ENCODE results near the gene FCHO1.

Gene FCHO1

DNA sequence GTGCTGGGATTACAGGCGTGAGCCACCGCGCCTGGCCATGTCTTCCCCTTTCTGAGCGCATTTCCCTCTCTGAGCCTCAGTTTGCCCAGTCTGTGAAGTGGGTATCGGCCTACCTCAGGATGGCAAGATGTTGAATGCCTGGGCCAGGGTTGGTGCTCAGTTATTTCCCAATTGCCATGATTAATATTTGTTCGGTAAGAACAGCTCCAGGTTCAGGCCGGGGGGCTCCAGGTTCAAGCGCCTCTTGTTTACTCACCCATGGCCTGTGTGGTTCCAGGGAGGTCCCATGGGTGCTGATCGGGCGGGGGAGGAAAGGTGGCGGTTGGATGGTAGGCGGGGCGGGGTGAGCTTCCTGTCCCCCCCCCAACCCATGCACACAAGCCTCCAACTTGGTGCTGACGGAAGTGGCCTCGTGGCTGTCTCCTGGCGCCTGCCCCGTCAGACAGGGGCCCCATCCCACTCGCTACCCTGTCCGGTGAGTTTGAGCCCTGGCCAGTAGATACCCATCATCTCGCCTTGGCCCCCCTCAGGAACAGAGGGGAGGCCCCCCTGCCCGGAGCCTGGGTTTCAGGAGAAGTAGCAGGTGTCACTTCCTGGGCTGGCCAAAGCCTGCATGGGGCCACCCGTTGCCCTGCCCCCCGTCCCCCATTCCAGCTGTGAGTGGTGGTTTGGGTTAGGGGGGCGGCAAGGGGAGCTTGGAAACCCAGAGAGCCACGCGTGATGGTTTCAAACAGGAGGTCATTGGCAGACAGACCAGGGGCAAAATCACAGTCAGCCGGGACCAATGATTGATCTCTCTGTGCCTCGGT lies at the start of gene FCHO1:
Gene FCHO1, plus strand, starts transcription at position 375 of the 809 bp plus-strand sequence. CDS start 3,688 bp downstream, outside the sequence.
- DNase-seq (ENCODE audit: low spot score) = no peak

DNA sequence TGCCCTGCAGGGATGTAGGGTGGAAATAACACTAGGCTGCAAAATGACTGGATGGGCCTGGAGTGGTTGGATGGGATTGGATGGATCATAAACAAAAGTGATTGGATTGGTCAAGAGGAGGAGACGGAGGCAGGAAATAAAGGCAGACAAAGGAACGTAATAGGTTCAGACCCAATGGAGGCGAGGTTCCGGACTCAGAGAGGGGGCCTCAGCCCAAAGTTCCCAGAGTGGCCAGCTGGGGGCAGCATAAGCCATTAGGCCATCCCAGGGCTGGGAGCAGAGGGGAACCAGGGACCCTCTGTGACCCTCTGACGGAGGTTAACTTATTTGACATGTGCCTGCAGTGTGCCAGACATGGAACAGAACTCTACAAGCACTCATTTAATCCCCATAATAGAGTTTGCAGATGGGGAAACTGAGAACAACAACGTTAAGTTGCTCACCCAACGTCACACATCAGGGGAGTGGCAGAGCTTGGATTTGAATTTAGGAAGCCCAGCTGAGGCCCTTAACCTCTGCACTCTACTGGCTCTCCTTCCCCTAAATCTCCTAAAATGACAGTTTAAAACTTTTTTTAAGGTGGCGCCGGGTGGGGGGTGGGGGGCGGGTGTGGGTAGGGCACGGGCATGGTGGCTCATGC lies 47.3 kb upstream of the FCHO1 start:
- peak; percentile 49 for DNase-seq (ENCODE audit: low spot score)

DNA sequence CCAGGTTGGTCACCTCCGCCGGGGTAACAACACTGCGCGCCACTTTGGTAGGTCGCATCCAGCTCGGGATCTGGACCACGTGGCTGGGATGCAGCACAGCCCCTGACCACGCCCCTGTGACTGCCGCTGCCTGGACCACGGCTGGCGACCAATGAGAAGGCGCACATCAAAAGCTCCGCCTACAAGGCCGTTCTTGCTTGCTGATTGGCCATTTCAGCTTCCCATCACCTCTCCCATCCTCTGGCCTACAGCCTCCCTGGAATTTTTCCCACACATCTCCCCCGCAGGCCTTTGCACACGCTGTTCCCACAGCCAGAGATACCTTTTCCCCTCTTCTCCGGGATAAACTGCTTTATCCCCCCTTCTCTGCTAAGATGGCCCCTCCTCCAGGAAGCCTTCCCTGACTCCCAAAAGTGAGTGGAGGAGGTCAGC lies 44.5 kb upstream of the FCHO1 start:
- DNase-seq (ENCODE audit: low spot score) = peak; percentile 64

- no peak for DNase-seq (ENCODE audit: low spot score)
These were observed 39.4 kb upstream of the FCHO1 start for GRCh38 chr19:17711851-17712250.

DNA sequence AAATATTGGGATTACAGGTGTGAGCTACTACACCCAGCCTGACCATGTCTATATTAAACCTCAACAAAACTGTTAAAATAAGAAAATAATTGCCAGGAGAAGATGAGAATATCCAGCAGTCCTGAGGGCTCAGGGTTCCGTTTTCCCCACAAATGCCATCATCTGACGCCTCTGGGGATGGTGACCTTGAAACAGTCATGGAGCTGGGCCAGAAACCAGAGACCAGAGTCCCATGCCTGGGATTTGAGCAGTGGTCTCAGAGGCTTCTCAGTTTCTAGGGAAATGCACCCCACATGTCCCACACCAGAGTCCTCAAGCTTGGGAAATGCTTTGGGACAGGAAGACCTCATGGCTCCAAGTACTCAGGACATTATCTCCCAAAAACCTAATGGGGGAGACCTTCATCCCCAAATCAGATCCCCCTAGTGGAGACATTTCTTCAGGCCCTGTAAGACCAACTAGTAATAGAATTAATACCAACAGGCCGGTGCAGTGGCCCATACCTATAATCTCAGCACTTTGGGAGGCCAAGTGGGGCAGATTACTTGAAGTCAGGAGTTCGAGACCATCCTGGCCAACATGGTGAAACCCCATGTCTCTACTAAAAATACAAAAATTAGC lies 34.9 kb upstream of the FCHO1 start:
- no peak for DNase-seq (ENCODE audit: low spot score)

- no peak for DNase-seq (ENCODE audit: low spot score)
These were observed 32.7 kb upstream of the FCHO1 start for GRCh38 chr19:17718550-17718946.

- DNase-seq (ENCODE audit: low spot score) = peak; percentile 78
These were observed 32.1 kb upstream of the FCHO1 start, which contains the start of gene MAP1S for GRCh38 chr19:17718947-17719711. MAP1S (plus strand) TSS chr19:17719480; CDS start chr19:17719503, 23 bp downstream.

DNA sequence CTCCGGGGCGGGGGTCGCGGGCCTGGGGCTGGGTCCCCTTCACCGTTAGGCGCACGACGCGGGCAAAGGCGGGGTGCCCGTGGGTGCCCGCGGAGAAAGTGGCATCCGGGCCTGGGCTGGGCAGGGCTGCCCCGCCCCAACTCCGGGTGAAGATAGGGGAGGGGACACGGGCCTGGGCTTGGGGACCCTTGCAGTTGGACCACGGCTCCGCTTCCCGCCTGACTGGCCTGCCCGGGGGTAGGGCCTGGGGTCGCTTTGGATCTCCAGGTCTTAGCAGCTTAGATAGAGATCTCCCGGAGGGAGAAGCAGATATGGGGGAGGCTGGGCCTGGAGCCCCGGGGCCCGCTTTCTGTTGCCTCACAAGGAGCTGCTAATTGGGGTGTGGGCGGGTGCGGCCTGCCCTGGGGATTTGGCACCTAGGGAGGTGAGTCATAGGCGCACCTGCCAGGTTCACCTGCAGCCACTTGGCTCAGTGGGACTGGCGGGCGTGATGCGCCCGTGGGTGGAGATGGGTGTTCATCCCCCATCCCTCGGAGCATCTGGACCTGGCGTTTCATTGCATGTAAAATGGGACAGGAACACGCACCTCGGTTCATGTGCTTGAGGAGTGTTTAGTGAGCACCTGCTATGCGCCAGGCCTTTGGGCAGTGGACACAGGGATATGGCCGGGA lies 31.4 kb upstream of the FCHO1 start:
- no peak for DNase-seq (ENCODE audit: low spot score)

DNA sequence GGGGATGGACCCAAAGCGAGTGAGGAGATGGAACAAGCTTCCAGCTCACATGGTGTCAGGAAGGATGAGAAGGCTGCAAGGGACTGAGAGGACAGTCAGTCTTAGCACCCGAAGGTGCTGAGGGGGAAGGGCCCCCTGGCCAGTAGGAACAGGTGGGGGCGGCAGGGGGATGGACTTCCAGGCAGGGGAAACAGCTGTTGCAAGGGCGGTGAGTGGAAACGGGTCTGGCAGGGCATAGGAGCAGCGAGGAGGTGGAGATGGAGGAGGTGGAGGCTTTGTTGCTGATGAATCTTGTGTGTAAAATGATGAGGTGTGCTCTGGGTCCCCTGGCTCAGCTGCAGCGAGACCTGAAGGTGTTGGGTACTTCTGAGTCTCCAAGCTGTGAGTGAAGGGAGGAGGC lies 30.8 kb upstream of the FCHO1 start:
- DNase-seq (ENCODE audit: low spot score) = no peak

DNA sequence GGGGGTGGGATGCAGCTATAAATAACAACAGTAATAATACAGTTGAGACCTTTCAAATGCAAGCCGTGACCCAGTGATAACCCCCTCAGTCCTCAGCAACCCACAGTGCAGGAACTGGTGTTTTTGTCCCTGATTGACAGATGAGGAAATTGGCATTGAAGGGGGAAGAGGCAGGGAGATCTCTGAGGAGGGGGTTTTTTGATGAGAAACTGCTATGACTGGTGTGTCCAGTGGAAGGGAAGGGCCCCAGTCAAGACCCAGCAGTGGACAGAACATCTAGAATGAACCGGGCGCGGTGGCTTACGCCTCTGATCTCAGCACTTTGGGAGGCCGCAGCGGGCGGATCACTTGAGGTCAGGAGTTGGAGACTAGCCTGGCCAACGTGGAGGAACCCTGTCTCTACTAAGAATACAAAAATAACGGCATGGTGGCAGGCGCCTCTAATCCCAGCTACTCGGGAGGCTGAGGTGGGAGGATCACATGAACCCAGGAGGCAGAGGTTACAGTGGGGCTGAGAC lies 30.1 kb upstream of the FCHO1 start:
- DNase-seq (ENCODE audit: low spot score) = no peak

DNA sequence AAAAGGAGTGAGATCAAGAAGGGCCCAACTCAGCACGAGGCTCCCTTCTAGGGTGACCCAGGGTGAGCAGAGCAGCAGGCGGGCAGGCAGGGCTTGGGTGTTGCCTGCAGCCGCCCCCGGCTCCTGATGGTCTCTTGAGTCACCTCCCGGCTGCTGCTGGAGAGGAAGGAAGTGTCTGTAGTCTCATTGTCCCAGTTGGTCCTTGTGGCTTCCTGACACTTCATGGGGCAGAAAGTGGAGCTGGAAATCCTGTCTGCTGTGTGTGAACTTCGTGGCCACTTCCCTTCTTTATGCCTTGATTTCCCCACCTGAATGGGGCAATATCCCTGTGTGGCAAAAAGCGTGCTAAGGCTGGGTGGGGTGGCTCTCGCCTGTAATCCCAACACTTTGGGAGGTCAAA lies 29.5 kb upstream of the FCHO1 start:
- DNase-seq (ENCODE audit: low spot score) = peak; percentile 69

DNA sequence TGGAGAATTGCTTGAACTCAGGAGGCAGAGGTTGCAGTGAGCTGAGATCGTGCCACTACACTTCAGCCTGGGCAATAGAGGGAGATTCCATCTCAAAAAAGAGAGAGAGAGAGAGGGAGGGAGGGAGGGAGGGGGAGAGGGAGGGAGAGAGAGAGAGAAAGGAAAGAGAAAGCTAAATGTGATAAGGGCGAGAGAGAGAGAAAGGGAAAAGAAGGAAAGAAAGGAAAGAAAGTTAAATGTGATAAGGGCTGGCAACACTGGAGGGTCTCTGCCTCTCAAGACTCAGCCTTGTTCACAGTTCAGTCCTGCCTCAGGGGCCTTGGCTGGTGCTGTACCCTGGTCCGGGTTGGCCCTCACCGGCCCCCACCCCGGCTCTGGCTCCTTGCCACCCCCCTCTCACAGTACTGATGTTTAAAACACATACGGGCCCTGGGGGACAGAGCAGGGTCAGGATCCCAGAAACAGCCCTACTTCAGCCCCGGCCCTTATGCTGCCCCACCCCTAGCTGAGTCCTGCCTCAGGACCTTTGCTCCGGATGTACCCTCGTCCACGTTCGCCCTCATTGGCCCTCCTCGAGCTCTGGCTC lies 28.5 kb upstream of the FCHO1 start:
- DNase-seq (ENCODE audit: low spot score) = no peak

DNA sequence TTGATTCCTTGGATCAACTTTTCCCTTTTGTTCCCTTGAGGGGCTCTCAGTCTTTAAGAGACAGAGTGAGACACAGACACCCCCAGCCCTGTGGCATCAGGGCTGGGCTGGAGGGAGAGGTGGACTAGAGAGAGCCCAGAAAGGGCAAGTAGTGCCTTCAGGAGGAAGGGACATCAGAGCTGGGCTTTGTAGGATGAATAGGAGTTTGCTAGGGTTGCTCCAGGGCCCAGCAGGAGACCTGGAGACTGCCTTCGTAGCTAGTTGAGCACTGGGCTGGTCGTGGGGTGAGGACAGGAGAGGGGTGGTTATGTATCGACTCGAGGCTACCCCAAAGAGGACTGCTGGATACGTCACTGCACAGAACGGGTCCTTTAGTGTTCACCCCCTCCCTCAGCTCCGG lies 26.6 kb upstream of the FCHO1 start:
- no peak for DNase-seq (ENCODE audit: low spot score)

- DNase-seq (ENCODE audit: low spot score) = no peak
These were observed 25.7 kb upstream of the FCHO1 start for GRCh38 chr19:17725422-17726078.

DNA sequence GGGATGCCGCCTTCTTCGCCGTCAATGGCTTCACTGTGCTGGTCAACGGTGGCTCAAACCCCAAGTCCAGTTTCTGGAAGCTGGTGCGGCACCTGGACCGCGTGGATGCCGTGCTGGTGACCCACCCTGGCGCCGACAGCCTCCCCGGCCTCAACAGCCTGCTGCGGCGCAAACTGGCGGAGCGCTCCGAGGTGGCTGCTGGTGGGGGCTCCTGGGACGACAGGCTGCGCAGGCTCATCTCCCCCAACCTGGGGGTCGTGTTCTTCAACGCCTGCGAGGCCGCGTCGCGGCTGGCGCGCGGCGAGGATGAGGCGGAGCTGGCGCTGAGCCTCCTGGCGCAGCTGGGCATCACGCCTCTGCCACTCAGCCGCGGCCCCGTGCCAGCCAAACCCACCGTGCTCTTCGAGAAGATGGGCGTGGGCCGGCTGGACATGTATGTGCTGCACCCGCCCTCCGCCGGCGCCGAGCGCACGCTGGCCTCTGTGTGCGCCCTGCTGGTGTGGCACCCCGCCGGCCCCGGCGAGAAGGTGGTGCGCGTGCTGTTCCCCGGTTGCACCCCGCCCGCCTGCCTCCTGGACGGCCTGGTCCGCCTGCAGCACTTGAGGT lies 25.0 kb upstream of the FCHO1 start:
- DNase-seq (ENCODE audit: low spot score) = no peak

DNA sequence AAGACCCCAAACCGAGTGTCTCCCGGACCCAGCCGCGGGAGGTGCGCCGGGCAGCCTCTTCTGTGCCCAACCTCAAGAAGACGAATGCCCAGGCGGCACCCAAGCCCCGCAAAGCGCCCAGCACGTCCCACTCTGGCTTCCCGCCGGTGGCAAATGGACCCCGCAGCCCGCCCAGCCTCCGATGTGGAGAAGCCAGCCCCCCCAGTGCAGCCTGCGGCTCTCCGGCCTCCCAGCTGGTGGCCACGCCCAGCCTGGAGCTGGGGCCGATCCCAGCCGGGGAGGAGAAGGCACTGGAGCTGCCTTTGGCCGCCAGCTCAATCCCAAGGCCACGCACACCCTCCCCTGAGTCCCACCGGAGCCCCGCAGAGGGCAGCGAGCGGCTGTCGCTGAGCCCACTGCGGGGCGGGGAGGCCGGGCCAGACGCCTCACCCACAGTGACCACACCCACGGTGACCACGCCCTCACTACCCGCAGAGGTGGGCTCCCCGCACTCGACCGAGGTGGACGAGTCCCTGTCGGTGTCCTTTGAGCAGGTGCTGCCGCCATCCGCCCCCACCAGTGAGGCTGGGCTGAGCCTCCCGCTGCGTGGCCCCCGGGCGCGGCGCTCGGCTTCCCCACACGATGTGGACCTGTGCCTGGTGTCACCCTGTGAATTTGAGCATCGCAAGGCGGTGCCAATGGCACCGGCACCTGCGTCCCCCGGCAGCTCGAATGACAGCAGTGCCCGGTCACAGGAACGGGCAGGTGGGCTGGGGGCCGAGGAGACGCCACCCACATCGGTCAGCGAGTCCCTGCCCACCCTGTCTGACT lies 24.1 kb upstream of the FCHO1 start:
- DNase-seq (ENCODE audit: low spot score) = no peak

GRCh38 chr19:17727843-17728242 lies 23.4 kb upstream of the FCHO1 start:
- no peak for DNase-seq (ENCODE audit: low spot score)

- no peak for DNase-seq (ENCODE audit: low spot score)
These were observed 18.1 kb upstream of the FCHO1 start for GRCh38 chr19:17733127-17733526.

GRCh38 chr19:17734146-17734545 lies 17.1 kb upstream of the FCHO1 start:
- no peak for DNase-seq (ENCODE audit: low spot score)
